Progenitor cell of endocrine pancreas (in vitro differentiated cells): ENCODE results near the gene NDFIP1. TPM values are rescaled to one million over a fixed set of nuclear protein-coding genes. Genes with fewer than 3 reads are reported as not detected.
A peak's percentile ranks its signal among the peaks of the same experiment; 100 is the strongest.

Experiments used
- DNase-seq: peaks from one replicate; pipeline ENCODE4 v3.0.0; 2021; ENCODE audit warnings: low spot score; ENCODE audit not compliant: unreplicated experiment
- H3K27ac Mint-ChIP-seq: 2 replicates; pipeline ENCODE4 v1.8.0; 2021; ENCODE audit warnings: mild to moderate bottlenecking, moderate library complexity, mixed read lengths
- H3K27me3 Mint-ChIP-seq: 2 replicates; pipeline ENCODE4 v1.8.0; 2021; ENCODE audit warnings: mixed read lengths
- H3K36me3 Mint-ChIP-seq: 2 replicates; pipeline ENCODE4 v1.8.0; 2022; ENCODE audit warnings: mixed read lengths; ENCODE audit not compliant: insufficient read depth
- H3K4me1 Mint-ChIP-seq: 2 replicates; pipeline ENCODE4 v1.8.0; 2021; ENCODE audit warnings: low read depth, mixed read lengths
- H3K4me3 Mint-ChIP-seq: 2 replicates; pipeline ENCODE4 v1.8.0; 2021; ENCODE audit warnings: low read depth, mild to moderate bottlenecking, moderate library complexity, mixed read lengths
- H3K9me3 Mint-ChIP-seq: 2 replicates; pipeline ENCODE4 v1.8.0; 2021; ENCODE audit warnings: low read depth, mixed read lengths
- CTCF ChIP-seq: fragments of 200-600 bp; sonication (generic); IDR thresholded peaks from one replicate; pipeline ENCODE4 v1.5.0; 2021; ENCODE audit warnings: antibody characterized with exemption, mild to moderate bottlenecking; ENCODE audit not compliant: unreplicated experiment
- total RNA-seq: library from RNA; stranded (reverse); gene quantifications from 2 replicates; pipeline ENCODE4 v1.2.1, GENCODE V29; 2021

Gene NDFIP1
- total RNA-seq, 1 donor from 2014 or later = 247 TPM

GRCh38 chr5:142189813-142190212 lies 81.2 kb downstream of the NDFIP1 start:
- Mint-ChIP-seq H3K9me3 (no peaks in the 10 kb centered on the region), H3K27ac (no peak overlapping the region), H3K4me1 (peaks cover 10% of the 10 kb centered on the region), H3K27me3 (no peaks in the 10 kb centered on the region), H3K36me3 (no peaks in the 10 kb centered on the region), H3K4me3 (no peak overlapping the region)
- no peak for DNase-seq
- peak; percentile 13 for TF ChIP-seq CTCF

GRCh38 chr5:142191776-142192175 lies 83.2 kb downstream of the NDFIP1 start:
- DNase-seq = no peak
- Mint-ChIP-seq H3K27ac (no peak overlapping the region), H3K4me1 (peaks cover 9% of the 10 kb centered on the region), H3K9me3 (no peaks in the 10 kb centered on the region), H3K36me3 (no peaks in the 10 kb centered on the region), H3K27me3 (no peaks in the 10 kb centered on the region), H3K4me3 (no peak overlapping the region)
- no peak for TF ChIP-seq CTCF

- peaks cover 4% of the 10 kb centered on the region for H3K4me1 Mint-ChIP-seq
- H3K36me3 Mint-ChIP-seq = no peaks in the 10 kb centered on the region
- no peak overlapping the region for H3K27ac Mint-ChIP-seq
- H3K27me3 Mint-ChIP-seq = no peaks in the 10 kb centered on the region
- no peak for TF ChIP-seq CTCF
- H3K4me3 Mint-ChIP-seq = no peak overlapping the region
- no peak for DNase-seq
- H3K9me3 Mint-ChIP-seq = no peaks in the 10 kb centered on the region
Measured at GRCh38 chr5:142192286-142193113, 83.9 kb downstream of the NDFIP1 start.

- no peak for DNase-seq
- H3K27me3 Mint-ChIP-seq = no peaks in the 10 kb centered on the region
- H3K4me1 Mint-ChIP-seq = peaks cover 1% of the 10 kb centered on the region
- no peak overlapping the region for H3K27ac Mint-ChIP-seq
- no peak overlapping the region for H3K4me3 Mint-ChIP-seq
- no peak for TF ChIP-seq CTCF
- no peaks in the 10 kb centered on the region for H3K36me3 Mint-ChIP-seq
- H3K9me3 Mint-ChIP-seq = no peaks in the 10 kb centered on the region
Measured at GRCh38 chr5:142193114-142193428, 84.5 kb downstream of the NDFIP1 start.

GRCh38 chr5:142197098-142197497 lies 88.5 kb downstream of the NDFIP1 start:
- Mint-ChIP-seq H3K4me3 (no peak overlapping the region), H3K36me3 (no peaks in the 10 kb centered on the region), H3K9me3 (no peaks in the 10 kb centered on the region), H3K27me3 (peaks cover 11% of the 10 kb centered on the region), H3K27ac (no peak overlapping the region), H3K4me1 (no peaks in the 10 kb centered on the region)
- no peak for TF ChIP-seq CTCF
- no peak for DNase-seq
